T47D (cell line): ENCODE results near the gene MTMR8.
"Not testable (repeated sequence)": the region's sequence is repeated elsewhere in the genome, so short reads cannot be mapped to it uniquely, and the experiment has no call there.

Experiments
- DNase-seq, 2 experiments: peaks; one replicate each; pipeline versions ENCODE4 v3.0.0 to v3.0.0-alpha.2; 2011 to 2012; ENCODE audit warnings: low read depth in 1 of 2, low spot score in 1 of 2
- JUND ChIP-seq: IDR thresholded peaks from 2 replicates; pipeline ENCODE4 v1.6.1; 2012; ENCODE audit warnings: low read depth
- in situ Hi-C: cut with HindIII; loops from 2 replicates; pipeline ENCODE4 v1.10.0; 2016; ENCODE audit warnings: low sequenced_read_pairs, low pct_unique_long_range_greater_than_20kb

Gene MTMR8

DNA sequence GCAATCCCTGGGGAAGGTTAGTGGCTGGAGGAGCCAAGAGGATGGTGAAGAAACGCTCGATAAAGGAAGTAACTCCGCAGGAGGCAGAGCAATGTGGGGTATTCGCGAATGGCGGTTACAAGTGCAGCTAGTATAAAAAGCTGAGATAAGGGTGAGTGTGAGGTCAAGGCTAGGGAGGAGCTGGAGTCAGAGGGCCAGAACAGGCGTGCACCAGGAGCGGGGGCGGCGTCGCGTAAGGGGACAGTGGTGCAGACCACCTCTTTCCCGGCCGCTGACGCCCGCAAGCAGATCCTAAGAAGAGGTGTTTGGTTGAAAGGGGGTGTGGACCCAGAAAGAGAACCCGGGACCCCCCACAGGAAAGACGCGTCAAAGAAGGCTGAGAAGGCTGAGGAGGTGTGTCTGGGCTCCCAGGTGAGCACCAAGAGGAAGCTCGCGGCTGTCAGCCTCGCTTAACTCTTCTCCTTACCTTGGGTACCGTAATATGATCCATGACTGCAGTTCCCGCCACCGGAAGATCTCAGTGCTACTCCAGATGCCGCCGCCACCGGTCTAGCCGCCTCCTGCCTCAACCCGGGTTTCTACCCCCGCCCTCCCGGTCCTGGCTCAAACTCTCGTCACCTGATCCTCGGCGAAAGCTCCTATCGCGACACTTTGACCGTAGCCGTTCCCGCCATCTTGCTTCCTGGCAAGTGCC is at the start of gene MTMR8:
MTMR8 (minus strand) TSS at position 579 of the 694 bp plus-strand sequence; CDS start at position 490, 89 bp downstream.
- TF ChIP-seq JUND: no peak
- in situ Hi-C loops: no loop called here
- peak; percentile 9 to 80 for DNase-seq

DNA sequence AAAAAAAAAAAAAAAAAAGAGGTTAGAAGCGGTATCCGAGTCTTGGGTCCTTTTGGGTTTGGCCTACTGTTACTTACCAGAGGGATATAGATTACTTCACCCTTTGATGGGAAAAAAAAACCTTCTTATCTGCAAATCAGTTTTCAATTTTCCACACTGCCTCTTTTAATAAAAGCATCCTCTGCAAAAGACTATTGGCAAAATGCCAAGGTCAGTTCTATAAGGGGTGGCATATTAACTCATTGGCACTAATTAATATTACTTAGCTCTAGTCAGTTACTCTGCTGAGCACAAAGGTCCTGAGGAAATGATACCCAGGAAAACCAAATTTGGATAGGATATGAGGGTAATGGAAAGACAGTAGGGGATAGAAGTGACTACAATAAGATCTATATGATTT is 44.3 kb upstream of the MTMR8 start:
- DNase-seq: no peak
- TF ChIP-seq JUND: no peak
- in situ Hi-C loops: no loop called here

- in situ Hi-C loops: no loop called here
- DNase-seq: no peak
- no peak for TF ChIP-seq JUND
Measured at GRCh38 chrX:64437665-64438064, 42.4 kb upstream of the MTMR8 start.

DNA sequence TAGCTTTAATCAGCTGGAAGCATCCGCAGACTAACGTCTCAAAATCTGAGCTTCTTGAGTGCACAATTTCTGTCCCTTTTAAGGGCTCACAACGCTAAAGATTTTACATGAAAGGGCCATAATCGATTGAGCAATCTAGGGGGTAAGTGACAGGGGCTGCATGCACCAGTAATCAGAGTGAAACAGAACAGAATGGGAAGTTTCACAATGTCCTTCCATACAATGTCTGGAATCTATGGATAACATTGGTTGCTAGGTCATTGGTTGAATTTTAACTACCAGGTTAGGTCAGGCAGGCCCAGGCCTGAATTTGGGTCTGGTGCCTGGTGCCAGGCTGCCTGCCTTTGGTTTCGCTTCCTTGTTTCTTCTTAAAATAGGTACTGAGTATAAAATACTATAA is 42.0 kb upstream of the MTMR8 start:
- no peak for DNase-seq
- in situ Hi-C loops: no loop called here
- TF ChIP-seq JUND: no peak

GRCh38 chrX:64428371-64428770 is 33.1 kb upstream of the MTMR8 start:
- DNase-seq: no peak
- no peak for TF ChIP-seq JUND
- in situ Hi-C loops: no loop called here

DNA sequence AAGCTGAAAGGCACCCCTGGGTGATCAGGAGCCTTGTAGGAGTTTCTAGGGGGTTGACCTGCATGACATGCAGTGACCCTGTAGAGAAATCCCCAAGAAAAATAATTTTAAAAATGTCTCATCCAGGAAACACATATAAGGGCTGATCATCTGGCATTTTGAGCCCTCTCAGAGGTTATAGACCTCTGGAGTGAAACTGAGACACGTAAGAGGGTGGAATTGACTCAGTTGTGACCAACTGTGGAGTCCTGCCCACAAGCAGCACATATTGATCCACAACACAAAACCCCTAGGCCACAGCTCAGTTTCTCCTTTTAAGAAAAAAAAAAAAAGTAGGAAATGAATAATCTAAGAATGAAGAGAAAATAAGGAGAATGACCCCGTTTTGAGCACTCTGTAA is 32.5 kb upstream of the MTMR8 start:
- DNase-seq: no peak
- in situ Hi-C loops: no loop called here
- no peak for TF ChIP-seq JUND

DNA sequence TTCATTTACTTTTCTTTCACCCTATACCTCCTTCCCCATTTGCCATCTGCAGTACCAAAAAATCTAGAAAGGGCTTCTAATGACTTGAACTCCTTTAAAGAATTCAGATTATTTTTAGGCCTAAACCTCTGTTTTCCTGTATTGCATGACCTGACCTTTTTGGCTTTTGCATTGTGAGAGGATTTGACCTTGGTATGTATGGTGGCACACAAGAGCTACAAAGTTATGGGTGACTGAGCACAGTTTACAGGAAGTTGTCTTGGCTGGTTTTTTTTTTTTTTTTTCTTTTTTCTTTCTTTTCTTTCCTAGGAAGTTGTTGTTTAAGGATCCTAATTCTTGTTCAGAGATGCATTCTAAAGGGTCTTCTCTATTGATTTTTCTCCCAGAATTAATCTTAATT is 32.0 kb upstream of the MTMR8 start:
- TF ChIP-seq JUND: no peak
- DNase-seq: no peak

DNA sequence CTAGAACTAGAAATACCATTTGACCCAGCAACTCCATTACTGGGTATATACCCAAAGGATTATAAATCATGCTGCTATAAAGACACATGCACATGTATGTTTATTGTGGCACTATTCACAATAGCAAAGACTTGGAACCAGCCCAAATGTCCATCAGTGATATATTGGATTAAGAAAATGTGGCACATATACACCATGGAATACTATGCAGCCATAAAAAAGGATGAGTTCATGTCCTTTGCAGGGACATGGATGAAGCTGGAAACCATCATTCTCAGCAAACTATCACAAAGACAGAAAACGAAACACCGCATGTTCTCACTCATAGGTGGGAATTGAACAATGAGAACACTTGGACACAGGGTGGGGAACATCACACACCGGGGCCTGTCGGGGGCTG is 14.5 kb upstream of the MTMR8 start:
- in situ Hi-C loops, DNase-seq: not testable (repeated sequence)

More for the DNA sequence above, 32.0 kb upstream of the MTMR8 start:
- in situ Hi-C loops: no loop called here

DNA sequence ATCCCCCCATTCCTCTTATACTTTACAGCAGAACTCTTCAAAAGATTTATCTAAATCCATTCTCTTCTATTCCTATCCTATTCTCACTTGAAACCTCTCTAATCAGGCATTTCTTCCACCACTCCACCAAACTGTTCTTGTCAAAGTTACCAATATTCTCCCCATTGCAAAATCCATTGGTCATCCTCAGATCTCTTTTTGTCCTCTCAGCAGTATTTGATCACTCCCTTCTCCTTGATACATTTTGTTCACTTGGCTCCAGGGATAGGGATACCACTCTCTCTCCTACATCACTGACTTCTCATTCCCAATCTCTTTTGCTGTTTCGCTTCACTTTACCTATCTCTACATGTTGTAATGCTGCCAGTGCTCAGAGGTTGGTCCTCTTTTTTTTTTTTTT is 2.8 kb upstream of the MTMR8 start:
- no peak for DNase-seq
- in situ Hi-C loops: no loop called here
- no peak for TF ChIP-seq JUND

- DNase-seq: no peak
- no peak for TF ChIP-seq JUND
- in situ Hi-C loops: no loop called here
Measured at GRCh38 chrX:64395568-64395929, 297 bp upstream of the MTMR8 start.

DNA sequence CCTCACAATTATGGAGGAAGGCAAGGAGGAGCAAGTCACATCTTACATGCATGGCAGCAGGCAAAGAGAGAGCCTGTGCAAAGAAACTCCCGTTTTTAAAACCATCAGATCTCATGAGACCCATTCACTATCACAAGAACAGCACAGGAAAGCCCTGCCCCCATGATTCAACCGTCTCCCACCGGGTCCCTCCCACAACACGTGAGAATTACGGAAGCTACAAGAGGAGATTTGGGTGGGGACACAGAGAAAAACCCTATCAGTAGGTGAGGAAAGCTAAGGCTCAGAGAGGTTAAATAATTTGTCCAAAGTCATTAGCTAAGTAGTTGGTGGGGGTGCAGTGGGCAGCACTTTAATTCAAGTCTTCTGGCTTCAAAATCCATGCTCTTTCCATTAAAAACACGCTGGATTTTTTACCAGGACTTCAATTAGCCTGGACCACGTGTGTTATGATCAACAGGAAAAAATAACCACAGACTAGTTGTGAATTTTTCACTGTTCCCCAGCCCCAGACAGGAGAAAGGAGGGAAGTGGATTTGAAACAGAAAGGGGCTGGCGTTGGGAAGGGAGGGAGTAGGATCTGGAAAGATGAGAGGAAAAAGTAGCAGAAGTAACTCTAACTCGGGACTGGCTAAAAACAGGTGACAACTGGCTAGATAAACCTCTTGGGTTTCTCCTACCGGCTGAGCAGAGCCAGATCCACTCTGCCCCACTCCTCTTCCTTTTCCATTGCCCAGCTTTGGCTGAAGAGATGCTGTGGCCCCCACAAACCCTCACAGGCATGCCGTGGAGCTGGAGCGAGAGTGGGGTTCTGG is 986 bp downstream of the MTMR8 start:
- no peak for DNase-seq
- in situ Hi-C loops: no loop called here
- TF ChIP-seq JUND: no peak

- in situ Hi-C loops: no loop called here
- no peak for DNase-seq
- TF ChIP-seq JUND: no peak
Measured at GRCh38 chrX:64389489-64389888, 5.8 kb downstream of the MTMR8 start.

DNA sequence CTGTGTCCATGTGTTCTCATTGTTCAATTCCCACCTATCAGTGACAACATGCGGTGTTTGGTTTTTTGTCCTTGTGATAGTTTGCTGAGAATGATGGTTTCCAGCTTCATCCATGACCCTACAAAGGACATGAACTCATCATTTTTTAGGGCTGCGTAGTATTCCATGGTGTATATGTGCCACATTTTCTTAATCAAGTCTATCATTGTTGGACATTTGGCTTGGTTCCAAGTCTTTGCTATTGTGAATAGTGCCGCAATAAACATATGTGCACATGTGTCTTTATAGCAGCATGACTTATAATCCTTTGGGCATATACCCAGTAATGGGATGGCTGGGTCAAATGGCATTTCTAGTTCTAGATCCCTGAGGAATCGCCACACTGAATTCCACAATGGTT is 14.5 kb downstream of the MTMR8 start:
- DNase-seq, in situ Hi-C loops: not testable (repeated sequence)
